Mucosa of descending colon (tissue), 3 donors: Measurements from ENCODE around the gene ZMIZ1. TPM values are rescaled to one million over a fixed set of nuclear protein-coding genes. Genes with fewer than 3 reads are reported as not detected.
A peak's percentile ranks its signal among the peaks of the same experiment; 100 is the strongest.

Source experiments
- ATAC-seq: fragments of 200-7000 bp; cut with Tn5 transposase; one replicate; pipeline ENCODE4 v1.9.1; 2020; ENCODE audit warnings: mild to moderate bottlenecking, moderate library complexity
- DNase-seq, 3 donors: peaks; one replicate each; pipeline ENCODE4 v3.0.0-alpha.2; 2020
- H3K36me3 ChIP-seq: fragments of 200-600 bp; one replicate; pipeline ENCODE4 v1.8.0; 2021; ENCODE audit warnings: low read depth, mild to moderate bottlenecking
- H3K4me1 ChIP-seq: fragments of 200-600 bp; one replicate; pipeline ENCODE4 v1.8.0; 2021; ENCODE audit warnings: low read depth, mild to moderate bottlenecking
- H3K4me3 ChIP-seq: fragments of 200-600 bp; one replicate; pipeline ENCODE4 v1.8.0; 2021; ENCODE audit warnings: mild to moderate bottlenecking
- H3K9me3 ChIP-seq: fragments of 200-600 bp; one replicate; pipeline ENCODE4 v1.8.0; 2021; ENCODE audit warnings: mild to moderate bottlenecking
- intact Hi-C, 2 donors: fragments of 100-400 bp; cut with DNase I in 1 of 2; cut with micrococcal nuclease in 1 of 2; formaldehyde crosslinking; loops; one replicate each; pipeline versions ENCODE4 v1.11.0 to v1.11.1; 2022; cut with DNase I, micrococcal nuclease
- total RNA-seq, 3 donors: library from RNA; stranded (reverse); fragmentation: NEBNext Ultra II Directional in 2 of 3; extraction: Animal tissue kit (Norgen Biotek cat#: 25700) in 2 of 3; gene quantifications; one replicate each; pipeline versions ENCODE4 v1.2.1 to v1.2.4, GENCODE V29; 2021 to 2023
- TF ChIP-seq, protein P1 (sequence below): fragments of 200-600 bp; IDR thresholded peaks from one replicate; pipeline ENCODE4 v1.8.0; 2022; ENCODE audit warnings: antibody characterized with exemption, mild to moderate bottlenecking
- donor health status: DM: no; HTN: no; CAD: no; lungs with moderate emphysema.
- donor health status: DM: no; HTN: no; CAD: no.
- donor health status: DM: no; HTN: yes; CAD: no.

The ZMIZ1 gene
- total RNA-seq, 3 donors from 2014 or later, result 61.4 to 103 (median 89.1) TPM

- TF ChIP-seq, protein P1, sequence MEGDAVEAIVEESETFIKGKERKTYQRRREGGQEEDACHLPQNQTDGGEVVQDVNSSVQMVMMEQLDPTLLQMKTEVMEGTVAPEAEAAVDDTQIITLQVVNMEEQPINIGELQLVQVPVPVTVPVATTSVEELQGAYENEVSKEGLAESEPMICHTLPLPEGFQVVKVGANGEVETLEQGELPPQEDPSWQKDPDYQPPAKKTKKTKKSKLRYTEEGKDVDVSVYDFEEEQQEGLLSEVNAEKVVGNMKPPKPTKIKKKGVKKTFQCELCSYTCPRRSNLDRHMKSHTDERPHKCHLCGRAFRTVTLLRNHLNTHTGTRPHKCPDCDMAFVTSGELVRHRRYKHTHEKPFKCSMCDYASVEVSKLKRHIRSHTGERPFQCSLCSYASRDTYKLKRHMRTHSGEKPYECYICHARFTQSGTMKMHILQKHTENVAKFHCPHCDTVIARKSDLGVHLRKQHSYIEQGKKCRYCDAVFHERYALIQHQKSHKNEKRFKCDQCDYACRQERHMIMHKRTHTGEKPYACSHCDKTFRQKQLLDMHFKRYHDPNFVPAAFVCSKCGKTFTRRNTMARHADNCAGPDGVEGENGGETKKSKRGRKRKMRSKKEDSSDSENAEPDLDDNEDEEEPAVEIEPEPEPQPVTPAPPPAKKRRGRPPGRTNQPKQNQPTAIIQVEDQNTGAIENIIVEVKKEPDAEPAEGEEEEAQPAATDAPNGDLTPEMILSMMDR, result no peak
- no peaks in the 10 kb centered on the region for H3K36me3 ChIP-seq
- no peaks in the 10 kb centered on the region for H3K9me3 ChIP-seq
- DNase-seq, result peak in 1 of 3 donors; percentile 35
- ATAC-seq, result no peak
- H3K4me3 ChIP-seq, result no peak overlapping the region
- intact Hi-C loops, result no loop called here
- H3K4me1 ChIP-seq, result peaks cover 75% of the 10 kb centered on the region
Measured at GRCh38 chr10:79094412-79095175, 25.8 kb downstream of the ZMIZ1 start.

DNA sequence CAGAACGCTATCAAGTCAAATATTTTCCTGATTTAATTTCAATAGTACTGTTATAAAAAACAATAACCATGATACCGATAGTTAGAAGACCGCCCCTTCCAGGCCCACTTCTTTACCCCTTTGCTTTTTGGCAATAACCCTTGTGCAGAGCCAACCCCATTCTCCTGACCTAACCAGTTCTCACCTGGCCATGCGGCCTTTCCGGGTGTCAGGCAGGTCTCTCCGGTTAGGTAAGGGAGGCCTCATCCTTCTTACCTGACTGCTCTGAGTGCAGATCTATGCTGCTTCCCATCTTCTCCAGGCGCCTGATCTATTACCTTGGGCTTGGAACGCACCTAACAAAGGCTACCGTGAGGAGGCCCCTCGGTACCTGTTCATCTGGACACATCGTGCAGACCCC, 26.6 kb downstream of the ZMIZ1 start:
- Histone ChIP-seq H3K4me3 (no peak overlapping the region), H3K4me1 (peaks cover 81% of the 10 kb centered on the region), H3K9me3 (no peaks in the 10 kb centered on the region), H3K36me3 (no peaks in the 10 kb centered on the region)
- intact Hi-C loops, result no loop called here
- ATAC-seq (peak; percentile 13), DNase-seq (peak in 1 of 3 donors; percentile 46)
- TF ChIP-seq, protein P1, result no peak

DNA sequence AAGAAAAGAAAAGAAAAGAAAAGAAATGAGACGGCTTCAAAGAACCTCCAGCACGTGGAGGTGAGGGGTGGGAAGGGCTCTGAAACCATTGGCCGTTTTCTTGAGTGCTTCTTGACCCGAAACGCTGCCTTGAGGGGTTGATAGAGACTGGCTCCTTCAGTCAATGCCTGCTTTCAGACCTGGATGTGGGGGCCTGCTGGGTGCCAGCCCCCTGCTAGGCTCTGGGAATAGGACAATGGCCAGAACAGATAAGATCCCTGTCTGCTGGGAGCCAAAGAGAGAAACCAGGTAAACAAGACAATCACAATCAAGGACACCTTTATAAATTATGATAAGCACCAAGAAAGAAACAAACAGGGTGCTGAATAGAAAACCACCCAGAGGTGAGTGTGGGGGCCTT, 27.7 kb downstream of the ZMIZ1 start:
- intact Hi-C loops, result no loop called here

DNA sequence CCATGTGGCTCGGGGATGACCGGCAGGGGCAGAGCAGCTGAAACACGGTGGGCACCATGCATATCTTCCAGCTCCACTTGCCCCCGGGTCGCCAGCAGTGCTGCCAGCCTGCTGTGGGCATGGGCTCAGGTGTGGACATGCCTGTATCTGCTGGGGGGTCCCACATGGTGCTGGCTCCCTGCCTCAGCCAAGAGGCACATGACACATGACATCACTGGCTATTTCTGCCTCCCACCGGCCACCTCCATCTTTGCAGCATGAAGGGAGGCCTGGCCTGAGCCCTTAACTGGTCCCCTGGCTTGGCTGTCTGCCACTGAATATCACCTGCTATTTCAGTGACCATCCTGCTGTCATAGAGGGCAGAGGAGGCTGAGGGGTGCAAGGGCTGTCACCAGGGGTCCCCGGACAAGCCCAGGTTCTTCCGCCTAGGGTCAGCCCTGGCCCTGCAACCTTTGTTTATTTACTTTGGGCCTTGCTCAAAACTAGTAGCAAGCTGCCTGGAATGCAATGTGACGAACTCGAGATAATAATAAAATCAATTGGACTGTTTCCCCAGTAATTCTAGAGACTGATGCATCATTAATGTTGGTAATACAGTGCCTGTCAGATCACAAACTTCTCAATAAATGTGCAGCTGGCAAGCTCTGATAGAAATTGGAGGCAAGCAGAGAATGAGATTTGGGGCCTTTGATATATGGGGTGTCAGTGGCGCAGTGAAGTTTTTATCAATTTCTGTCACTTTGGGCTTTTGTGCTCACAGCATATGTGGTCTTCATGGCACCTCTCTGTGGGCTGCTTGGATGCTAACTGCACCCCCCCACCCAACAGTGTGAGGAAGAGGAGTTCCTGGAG, 28.5 kb downstream of the ZMIZ1 start:
- no peak for ATAC-seq
- no peaks in the 10 kb centered on the region for H3K9me3 ChIP-seq
- TF ChIP-seq, protein P1, result no peak
- H3K4me3 ChIP-seq, result no peak overlapping the region
- intact Hi-C loops, result no loop called here
- H3K36me3 ChIP-seq, result no peaks in the 10 kb centered on the region
- no peak for DNase-seq
- peaks cover 82% of the 10 kb centered on the region for H3K4me1 ChIP-seq

More for the DNA sequence above, 27.7 kb downstream of the ZMIZ1 start:
- Histone ChIP-seq H3K4me1 (peaks cover 82% of the 10 kb centered on the region), H3K4me3 (no peak overlapping the region), H3K9me3 (no peaks in the 10 kb centered on the region), H3K36me3 (no peaks in the 10 kb centered on the region)
- TF ChIP-seq, protein P1, result no peak
- DNase-seq (no peak), ATAC-seq (no peak)

GRCh38 chr10:79098061-79098460, 29.3 kb downstream of the ZMIZ1 start:
- intact Hi-C loops, result no loop called here
- no peaks in the 10 kb centered on the region for H3K9me3 ChIP-seq
- TF ChIP-seq, protein P1, result no peak
- H3K4me3 ChIP-seq, result no peak overlapping the region
- DNase-seq, result no peak
- peaks cover 83% of the 10 kb centered on the region for H3K4me1 ChIP-seq
- no peak for ATAC-seq
- no peaks in the 10 kb centered on the region for H3K36me3 ChIP-seq
